ENCODE measurements around the gene CKMT2.
"Not testable (repeated sequence)": the region's sequence is repeated elsewhere in the genome, so short reads cannot be mapped to it uniquely, and the experiment has no call there.

Gene CKMT2

GRCh38 chr5:81253875-81254274 is 20.8 kb downstream of the CKMT2 start:
- DNase-seq: no peak

- no peak for DNase-seq
Observed at GRCh38 chr5:81254886-81255559, 21.9 kb downstream of the CKMT2 start.

GRCh38 chr5:81256766-81257165 is 23.6 kb downstream of the CKMT2 start:
- no peak for DNase-seq

GRCh38 chr5:81262796-81263195 is 29.7 kb downstream of the CKMT2 start:
- DNase-seq: not testable (repeated sequence)

GRCh38 chr5:81265101-81265500 is 32.0 kb downstream of the CKMT2 start:
- no peak for DNase-seq

- DNase-seq: no peak
Observed at GRCh38 chr5:81268521-81269196, 35.5 kb downstream of the CKMT2 start.

- no peak for DNase-seq
Observed at GRCh38 chr5:81269751-81270393, 36.8 kb downstream of the CKMT2 start.

GRCh38 chr5:81270394-81271027 is 37.4 kb downstream of the CKMT2 start:
- DNase-seq: not testable (repeated sequence)

- DNase-seq: no peak
Observed at GRCh38 chr5:81283976-81284375, 50.9 kb downstream of the CKMT2 start.

GRCh38 chr5:81286059-81286617 is 53.0 kb downstream of the CKMT2 start:
- no peak for DNase-seq

GRCh38 chr5:81288021-81288433 is 54.9 kb downstream of the CKMT2 start:
- peak; percentile 12 for DNase-seq

GRCh38 chr5:81290146-81290545 is 57.0 kb downstream of the CKMT2 start:
- no peak for DNase-seq

- DNase-seq: no peak
Observed at GRCh38 chr5:81292130-81292529, 59.0 kb downstream of the CKMT2 start.

- not testable (repeated sequence) for DNase-seq
Observed at GRCh38 chr5:81294021-81294420, 60.9 kb downstream of the CKMT2 start.

- DNase-seq: no peak
Observed at GRCh38 chr5:81297531-81297930, 64.4 kb downstream of the CKMT2 start.

- no peak for DNase-seq
Observed at GRCh38 chr5:81300921-81301270, 67.8 kb downstream of the CKMT2 start.

- peak; percentile 80 for DNase-seq
Observed at GRCh38 chr5:81301271-81302015, 68.3 kb downstream of the CKMT2 start, which contains the start of gene ZCCHC9. Gene ZCCHC9, plus strand, starts transcription at chr5:81301587. Its CDS starts 3,171 bp downstream, at chr5:81304758.

- DNase-seq: no peak
Observed at GRCh38 chr5:81302596-81302995, 69.5 kb downstream of the CKMT2 start.

GRCh38 chr5:81303563-81303962 is 70.4 kb downstream of the CKMT2 start:
- no peak for DNase-seq

GRCh38 chr5:81305785-81306184 is 72.7 kb downstream of the CKMT2 start:
- DNase-seq: no peak

- DNase-seq: no peak
Observed at GRCh38 chr5:81308836-81309235, 75.7 kb downstream of the CKMT2 start.

GRCh38 chr5:81310402-81311063 is 77.4 kb downstream of the CKMT2 start:
- DNase-seq: peak; percentile 98

All from DMS79 treated with DMSO at 0.1 percent for 48 hours (cell line).